GM23338 (cell line): Measurements from ENCODE around the gene GPR183. TPM values are rescaled to one million over a fixed set of nuclear protein-coding genes. Genes with fewer than 3 reads are reported as not detected.

Source experiments
- ATAC-seq: fragments of 200-7000 bp; cut with Tn5 transposase; 3 replicates; pipeline ENCODE4 v1.9.1; 2020
- DNase-seq: peaks from one replicate; pipeline ENCODE4 v3.0.0-alpha.2; 2015; ENCODE audit warnings: low spot score
- H2AFZ ChIP-seq: fragments of 200-600 bp; sonication (generic); 2 replicates; pipeline ENCODE4 v1.8.0; 2016; ENCODE audit warnings: antibody characterized with exemption, mild to moderate bottlenecking, moderate library complexity
- H3F3A ChIP-seq: fragments of 200-600 bp; sonication (generic); replicated peaks from 2 replicates; pipeline ENCODE4 v1.8.0; 2017; ENCODE audit warnings: antibody characterized with exemption, mixed run types, low read depth
- H3K27ac ChIP-seq: fragments of 200-600 bp; sonication (generic); 2 replicates; pipeline ENCODE4 v1.6.1; 2016; ENCODE audit warnings: low read depth
- H3K27me3 ChIP-seq: fragments of 200-600 bp; sonication (generic); 2 replicates; pipeline ENCODE4 v1.8.0; 2016; ENCODE audit warnings: mild to moderate bottlenecking, mixed run types, moderate library complexity; ENCODE audit not compliant: insufficient read depth
- H3K36me3 ChIP-seq: fragments of 200-600 bp; sonication (generic); 2 replicates; pipeline ENCODE4 v1.8.0; 2016; ENCODE audit warnings: mild to moderate bottlenecking; ENCODE audit not compliant: insufficient read depth
- H3K4me1 ChIP-seq: fragments of 200-600 bp; sonication (generic); 2 replicates; pipeline ENCODE4 v1.8.0; 2016; ENCODE audit warnings: mild to moderate bottlenecking, moderate library complexity; ENCODE audit not compliant: insufficient read depth
- H3K4me2 ChIP-seq: fragments of 200-600 bp; sonication (generic); 2 replicates; pipeline ENCODE4 v1.7.1; 2017; ENCODE audit warnings: mixed run types
- H3K4me3 ChIP-seq: fragments of 200-600 bp; sonication (generic); 2 replicates; pipeline ENCODE4 v1.6.1; 2016; ENCODE audit warnings: mixed run types
- H3K79me2 ChIP-seq: fragments of 200-600 bp; sonication (generic); replicated peaks from 2 replicates; pipeline ENCODE4 v1.8.0; 2017; ENCODE audit warnings: mild to moderate bottlenecking; ENCODE audit not compliant: insufficient read depth
- H3K9me2 ChIP-seq: fragments of 200-600 bp; sonication (generic); 2 replicates; pipeline ENCODE4 v1.8.0; 2017; ENCODE audit not compliant: insufficient read depth
- H4K20me1 ChIP-seq: fragments of 200-600 bp; sonication (generic); replicated peaks from 2 replicates; pipeline ENCODE4 v1.8.0; 2017; ENCODE audit warnings: mild to moderate bottlenecking; ENCODE audit not compliant: insufficient read depth
- H3K27ac Mint-ChIP-seq: 2 replicates; pipeline ENCODE4 v1.8.0; 2020; ENCODE audit warnings: inconsistent platforms, mild to moderate bottlenecking, moderate library complexity, mixed read lengths
- H3K27me3 Mint-ChIP-seq: 3 replicates; pipeline ENCODE4 v1.8.0; 2022; ENCODE audit warnings: low read depth, mild to moderate bottlenecking, moderate library complexity, mixed read lengths, inconsistent platforms; ENCODE audit not compliant: insufficient read depth, poor library complexity
- H3K36me3 Mint-ChIP-seq: 3 replicates; pipeline ENCODE4 v1.8.0; 2021; ENCODE audit warnings: low read depth, mild to moderate bottlenecking, inconsistent platforms, moderate library complexity, mixed read lengths
- H3K4me1 Mint-ChIP-seq: 3 replicates; pipeline ENCODE4 v1.8.0; 2020; ENCODE audit warnings: mild to moderate bottlenecking, inconsistent platforms, mixed read lengths
- H3K4me3 Mint-ChIP-seq: 3 replicates; pipeline ENCODE4 v1.8.0; 2021; ENCODE audit warnings: moderate library complexity, mild to moderate bottlenecking, inconsistent platforms, mixed read lengths
- H3K9me3 Mint-ChIP-seq: 3 replicates; pipeline ENCODE4 v1.8.0; 2020; ENCODE audit warnings: moderate library complexity, mild to moderate bottlenecking, inconsistent platforms, mixed read lengths
- CTCF ChIP-seq, 2 experiments: fragments of 200-600 bp in 1 of 2; sonication (generic) in 1 of 2; conservative IDR thresholded peaks; 2 replicates each; pipeline versions ENCODE4 v1.5.1 to v1.6.1; 2016 to 2017; ENCODE audit warnings: antibody characterized with exemption in 2 of 2, low read depth in 2 of 2, mild to moderate bottlenecking in 2 of 2, moderate library complexity in 1 of 2
- EZH2 ChIP-seq: fragments of 200-600 bp; sonication (generic); IDR thresholded peaks from one replicate; pipeline ENCODE4 v1.8.0; 2017; ENCODE audit warnings: antibody characterized with exemption, mild to moderate bottlenecking, low read depth; ENCODE audit not compliant: unreplicated experiment
- JUNB ChIP-seq: IDR thresholded peaks from one replicate; pipeline ENCODE4 v1.6.1; 2016; ENCODE audit warnings: antibody characterized with exemption; ENCODE audit not compliant: unreplicated experiment
- NANOG ChIP-seq: IDR thresholded peaks from 2 replicates; pipeline ENCODE4 v1.6.1; 2016; ENCODE audit warnings: antibody characterized with exemption, borderline replicate concordance
- POLR2AphosphoS5 ChIP-seq: IDR thresholded peaks from 2 replicates; pipeline ENCODE4 v1.6.1; 2016; ENCODE audit warnings: antibody characterized with exemption, low read depth
- STAT1 ChIP-seq: IDR thresholded peaks from one replicate; pipeline ENCODE4 v1.6.1; 2016; ENCODE audit warnings: antibody characterized with exemption; ENCODE audit not compliant: unreplicated experiment
- ZNF462 ChIP-seq: fragments of 250-450 bp; sonication (Bioruptor Pico); IDR thresholded peaks from 2 replicates; pipeline ENCODE4 v1.5.0; 2020; ENCODE audit warnings: mild to moderate bottlenecking, moderate library complexity
- polyA plus RNA-seq: library from polyadenylated mRNA; unstranded; fragments of >200 nt; fragmentation: Nextera tagmentation; extraction: Ambion mirVana; gene quantifications from 2 replicates; pipeline ENCODE4 v1.2.1, GENCODE V29; 2016
- total RNA-seq: library from RNA; depleted of rRNA; stranded (reverse); fragments of >200 nt; shearing (Covaris generic); gene quantifications from 2 replicates; pipeline ENCODE4 v1.2.3, GENCODE V29; 2014

GPR183 gene
- total and polyA plus RNA-seq, 2 experiments from 2014 or later: 0.78 TPM; not detected in 1

DNA sequence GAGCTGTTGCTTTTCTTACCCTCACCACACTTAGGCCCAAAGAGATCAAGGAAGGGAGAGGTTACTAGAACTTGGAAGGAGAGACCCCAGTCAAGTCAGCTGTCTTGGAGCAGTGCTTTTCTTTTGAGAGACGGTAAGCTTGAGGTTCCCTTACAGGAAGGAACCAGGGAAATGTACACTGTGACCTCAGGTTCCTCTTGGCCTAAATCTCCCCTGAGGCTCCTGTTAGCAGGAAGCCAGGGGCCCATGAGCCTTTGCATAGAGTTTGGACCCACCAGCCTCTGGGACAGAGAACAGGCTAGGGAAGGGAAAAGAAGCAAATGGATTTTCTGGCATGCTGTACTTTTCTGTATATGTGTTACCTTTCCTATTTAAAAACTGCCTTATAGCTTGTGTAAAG is 43.1 kb downstream of the GPR183 start (continued):
- TF ChIP-seq ZNF462: no peak
- TF ChIP-seq STAT1: no peak
- no peak for TF ChIP-seq JUNB
- no peak for TF ChIP-seq NANOG

GRCh38 chr13:99263126-99263785 is 43.9 kb downstream of the GPR183 start:
- no peak for DNase-seq
- no peaks in the 10 kb centered on the region for H3K36me3 Mint-ChIP-seq
- Histone ChIP-seq H3K36me3 (no peaks in the 10 kb centered on the region), H3K79me2 (0 out of 2 replicates have a peak, but pooled peaks cover 6% of the 10 kb centered on the region), H2AFZ (no peak overlapping the region), H3F3A (peaks cover 7% of the 10 kb centered on the region; the same call in 1 of the 2 replicates), H3K9me2 (no peaks in the 10 kb centered on the region), H3K27me3 (no peaks in the 10 kb centered on the region), H3K4me1 (no peaks in the 10 kb centered on the region), H3K27ac (no peak overlapping the region), H3K4me2 (no peak overlapping the region), H4K20me1 (no peaks in the 10 kb centered on the region), H3K4me3 (no peak overlapping the region)
- ATAC-seq: no peak
- no peaks in the 10 kb centered on the region for H3K9me3 Mint-ChIP-seq
- H3K27ac Mint-ChIP-seq: no peak overlapping the region
- no peaks in the 10 kb centered on the region for H3K27me3 Mint-ChIP-seq
- peaks cover 17% of the 10 kb centered on the region for H3K4me1 Mint-ChIP-seq
- H3K4me3 Mint-ChIP-seq: no peak overlapping the region
- TF ChIP-seq POLR2AphosphoS5 (no peak), STAT1 (no peak), ZNF462 (no peak), CTCF (conservative IDR thresholded peaks at IDR 0.05; ENCODE audit: low read depth in 2 of 2) (no peak), EZH2 (no peak)
